HAP-1 (cell line): ENCODE data around the gene MORF4L1.
A peak's percentile ranks its signal among the peaks of the same experiment; 100 is the strongest.
"Not testable (repeated sequence)": the region's sequence is repeated elsewhere in the genome, so short reads cannot be mapped to it uniquely, and the experiment has no call there.

Experiments
- DNase-seq, 2 experiments: peaks; one replicate each; pipeline ENCODE4 v3.0.0-alpha.2; 2016 to 2020; ENCODE audit warnings: low spot score in 2 of 2
- H3K27me3 ChIP-seq: fragments of 250-450 bp; sonication (Bioruptor Pico); 2 replicates; pipeline ENCODE4 v1.5.1; 2020; ENCODE audit warnings: low read depth, mild to moderate bottlenecking, moderate library complexity
- H3K36me3 ChIP-seq: fragments of 250-450 bp; sonication (Bioruptor Pico); replicated peaks from 2 replicates; pipeline ENCODE4 v1.5.1; 2020; ENCODE audit warnings: mild to moderate bottlenecking
- H3K4me1 ChIP-seq: fragments of 250-450 bp; sonication (Bioruptor Pico); 2 replicates; pipeline ENCODE4 v1.5.1; 2020; ENCODE audit warnings: mild to moderate bottlenecking
- H3K4me3 ChIP-seq: fragments of 250-450 bp; sonication (Bioruptor Pico); 2 replicates; pipeline ENCODE4 v1.5.1; 2020; ENCODE audit warnings: mild to moderate bottlenecking, moderate library complexity
- H3K9me3 ChIP-seq: fragments of 250-450 bp; sonication (Bioruptor Pico); 2 replicates; pipeline ENCODE4 v1.5.1; 2020; ENCODE audit warnings: mild to moderate bottlenecking, moderate library complexity
- in situ Hi-C: fragments of 300-500 bp; cut with MboI; formaldehyde crosslinking; loops from 3 replicates; pipeline ENCODE4 v1.14.3; 2020; ENCODE audit warnings: low sequenced_read_pairs, inconsistent platforms, mixed read lengths

The MORF4L1 gene

GRCh38 chr15:78895471-78895870, 22.8 kb downstream of the MORF4L1 start:
- in situ Hi-C loops = no loop called here
- H3K27me3 ChIP-seq = no peaks in the 10 kb centered on the region
- no peaks in the 10 kb centered on the region for H3K9me3 ChIP-seq
- DNase-seq = no peak
- H3K4me1 ChIP-seq = peaks cover 28% of the 10 kb centered on the region
- peaks cover 96% of the 10 kb centered on the region for H3K36me3 ChIP-seq
- H3K4me3 ChIP-seq = no peak overlapping the region

GRCh38 chr15:78898540-78898939, 25.9 kb downstream of the MORF4L1 start:
- no peaks in the 10 kb centered on the region for H3K9me3 ChIP-seq
- in situ Hi-C loops = no loop called here
- H3K27me3 ChIP-seq = no peaks in the 10 kb centered on the region
- peaks cover 96% of the 10 kb centered on the region for H3K36me3 ChIP-seq
- H3K4me3 ChIP-seq = no peak overlapping the region
- peaks cover 10% of the 10 kb centered on the region for H3K4me1 ChIP-seq
- DNase-seq = no peak

GRCh38 chr15:78900819-78901533, 28.3 kb downstream of the MORF4L1 start:
- Histone ChIP-seq H3K36me3 (peaks cover 94% of the 10 kb centered on the region), H3K4me1 (peaks cover 10% of the 10 kb centered on the region)
- H3K4me3 ChIP-seq, in situ Hi-C loops, H3K27me3 ChIP-seq, DNase-seq, H3K9me3 ChIP-seq: not testable (repeated sequence)

GRCh38 chr15:78902281-78903032, 29.8 kb downstream of the MORF4L1 start:
- in situ Hi-C loops, H3K4me1 ChIP-seq, H3K27me3 ChIP-seq, DNase-seq, H3K9me3 ChIP-seq, H3K4me3 ChIP-seq: not testable (repeated sequence)
- H3K36me3 ChIP-seq = peaks cover 98% of the 10 kb centered on the region

DNA sequence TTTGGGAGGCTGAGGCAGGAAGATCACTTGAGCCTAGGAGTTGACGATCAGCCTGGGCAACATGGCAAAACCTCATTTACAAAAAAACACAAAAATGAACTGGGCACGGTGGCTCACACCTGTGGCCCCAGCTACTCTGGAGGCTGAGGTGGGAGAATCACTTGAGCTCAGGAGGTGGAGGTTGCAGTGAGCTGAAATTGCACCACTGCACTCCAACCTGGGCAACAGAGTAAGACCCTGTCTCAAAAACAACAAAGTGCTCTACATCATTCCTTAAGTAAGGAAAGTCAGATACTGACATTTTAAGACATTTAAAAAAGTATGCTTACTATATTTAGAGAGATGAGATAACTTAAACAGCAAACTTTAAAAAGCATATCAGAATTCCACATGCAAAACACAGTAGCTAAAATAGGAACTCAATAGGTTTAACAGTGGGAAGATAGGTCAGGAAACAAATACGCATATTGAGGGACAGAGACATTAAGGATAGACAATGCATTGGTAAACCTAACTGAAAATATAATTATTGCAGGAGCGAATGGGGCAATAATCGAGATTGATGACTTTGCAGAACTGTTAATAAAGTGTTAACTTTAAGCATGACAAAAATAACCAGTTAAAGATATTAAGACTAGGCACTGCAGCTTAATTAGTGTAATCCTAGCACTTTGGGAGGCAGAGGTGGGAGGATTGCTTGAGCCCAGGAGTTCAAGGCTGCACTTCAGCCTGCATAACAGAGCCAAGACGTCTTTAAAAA, 32.1 kb downstream of the MORF4L1 start:
- in situ Hi-C loops = no loop called here
- no peaks in the 10 kb centered on the region for H3K4me1 ChIP-seq
- no peaks in the 10 kb centered on the region for H3K27me3 ChIP-seq
- peaks cover 93% of the 10 kb centered on the region for H3K36me3 ChIP-seq
- H3K9me3 ChIP-seq = no peaks in the 10 kb centered on the region
- DNase-seq = no peak
- no peak overlapping the region for H3K4me3 ChIP-seq

- no peaks in the 10 kb centered on the region; the same call in 1 of the 2 replicates for H3K4me1 ChIP-seq
- no peak for DNase-seq
- peaks cover 93% of the 10 kb centered on the region for H3K36me3 ChIP-seq
- no peaks in the 10 kb centered on the region for H3K27me3 ChIP-seq
- H3K4me3 ChIP-seq = no peak overlapping the region
- no peaks in the 10 kb centered on the region for H3K9me3 ChIP-seq
- in situ Hi-C loops = no loop called here
Measured at GRCh38 chr15:78906316-78906620, 33.6 kb downstream of the MORF4L1 start.

DNA sequence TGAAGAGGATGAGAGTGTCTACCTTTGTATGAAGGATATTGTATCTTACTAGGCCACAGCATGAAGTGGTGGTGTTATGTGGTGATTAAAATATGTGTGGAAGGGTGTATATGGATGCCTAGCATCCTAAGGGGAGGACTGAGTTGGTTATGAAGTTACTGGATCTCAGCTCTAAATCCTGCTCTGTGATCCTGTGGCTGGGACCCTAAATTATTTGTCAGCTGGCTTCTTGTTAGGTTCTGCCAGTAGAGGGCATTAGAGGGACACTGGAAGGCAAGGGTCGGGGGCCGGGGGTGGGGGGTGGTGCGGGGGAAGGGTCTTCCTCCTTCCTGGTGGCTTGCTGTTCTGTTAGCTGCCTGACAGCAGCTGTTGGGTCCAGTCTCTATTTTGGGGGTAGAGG, 34.9 kb downstream of the MORF4L1 start:
- Histone ChIP-seq H3K4me1 (no peaks in the 10 kb centered on the region; the same call in 1 of the 2 replicates), H3K9me3 (no peaks in the 10 kb centered on the region), H3K4me3 (no peak overlapping the region), H3K27me3 (no peaks in the 10 kb centered on the region), H3K36me3 (peaks cover 92% of the 10 kb centered on the region)
- in situ Hi-C loops = no loop called here
- peak; percentile 52 to 53 for DNase-seq

DNA sequence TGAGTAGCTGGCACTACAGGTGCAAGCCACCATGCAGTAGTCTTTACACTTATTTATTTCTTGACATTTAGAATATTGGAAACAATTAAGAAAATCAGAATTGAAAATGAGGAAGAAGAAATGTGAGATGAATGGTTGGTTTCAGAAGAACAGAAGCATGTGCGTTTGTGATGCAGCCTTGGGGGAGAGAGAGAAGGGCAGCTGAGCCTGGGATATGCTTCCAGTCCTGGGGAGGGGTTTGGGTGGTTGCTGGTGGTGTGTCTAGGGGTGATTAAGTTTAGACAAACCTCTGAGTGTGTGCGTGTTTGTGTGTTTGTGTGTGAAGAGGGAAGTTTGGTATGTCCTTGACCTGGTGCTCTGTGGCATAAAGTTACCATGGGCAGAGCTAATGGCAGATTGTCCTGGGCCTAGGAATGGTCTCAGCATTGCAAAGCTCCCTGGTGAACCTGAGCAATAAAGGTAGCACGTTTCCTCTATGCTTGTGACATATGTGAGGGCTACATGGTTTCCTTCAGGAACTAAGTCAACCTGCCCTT, 36.5 kb downstream of the MORF4L1 start:
- no peak for DNase-seq
- Histone ChIP-seq H3K4me3 (no peak overlapping the region), H3K27me3 (no peaks in the 10 kb centered on the region), H3K36me3 (peaks cover 89% of the 10 kb centered on the region), H3K9me3 (no peaks in the 10 kb centered on the region), H3K4me1 (no peaks in the 10 kb centered on the region; the same call in 1 of the 2 replicates)
- in situ Hi-C loops = no loop called here

GRCh38 chr15:78909791-78910228, 37.1 kb downstream of the MORF4L1 start:
- H3K27me3 ChIP-seq = no peaks in the 10 kb centered on the region
- H3K4me3 ChIP-seq = no peak overlapping the region
- peak; percentile 68 to 84 for DNase-seq
- no peaks in the 10 kb centered on the region; the same call in 1 of the 2 replicates for H3K4me1 ChIP-seq
- H3K9me3 ChIP-seq = no peaks in the 10 kb centered on the region
- in situ Hi-C loops = no loop called here
- peaks cover 86% of the 10 kb centered on the region for H3K36me3 ChIP-seq

GRCh38 chr15:78910271-78910670, 37.6 kb downstream of the MORF4L1 start:
- Histone ChIP-seq H3K9me3 (no peaks in the 10 kb centered on the region), H3K4me3 (no peak overlapping the region), H3K36me3 (peaks cover 87% of the 10 kb centered on the region), H3K4me1 (no peaks in the 10 kb centered on the region; the same call in 1 of the 2 replicates), H3K27me3 (no peaks in the 10 kb centered on the region)
- DNase-seq = no peak
- in situ Hi-C loops = no loop called here

GRCh38 chr15:78912316-78912715, 39.6 kb downstream of the MORF4L1 start:
- H3K27me3 ChIP-seq = no peaks in the 10 kb centered on the region
- H3K4me1 ChIP-seq = no peaks in the 10 kb centered on the region; the same call in 1 of the 2 replicates
- H3K4me3 ChIP-seq = no peak overlapping the region
- in situ Hi-C loops = no loop called here
- peaks cover 76% of the 10 kb centered on the region for H3K36me3 ChIP-seq
- DNase-seq = no peak
- no peaks in the 10 kb centered on the region for H3K9me3 ChIP-seq

- no peaks in the 10 kb centered on the region for H3K9me3 ChIP-seq
- no peaks in the 10 kb centered on the region; the same call in 1 of the 2 replicates for H3K4me1 ChIP-seq
- no peak overlapping the region for H3K4me3 ChIP-seq
- no peak for DNase-seq
- in situ Hi-C loops = no loop called here
- H3K36me3 ChIP-seq = peaks cover 73% of the 10 kb centered on the region
- no peaks in the 10 kb centered on the region for H3K27me3 ChIP-seq
Measured at GRCh38 chr15:78913012-78913411, 40.3 kb downstream of the MORF4L1 start.

- no peak overlapping the region for H3K4me3 ChIP-seq
- H3K4me1 ChIP-seq = no peaks in the 10 kb centered on the region; the same call in 1 of the 2 replicates
- no peaks in the 10 kb centered on the region for H3K9me3 ChIP-seq
- in situ Hi-C loops = no loop called here
- no peaks in the 10 kb centered on the region for H3K27me3 ChIP-seq
- no peak for DNase-seq
- peaks cover 74% of the 10 kb centered on the region for H3K36me3 ChIP-seq
Measured at GRCh38 chr15:78914027-78914764, 41.5 kb downstream of the MORF4L1 start.
